Hepatic stellate cell (primary cell): ENCODE results near the gene SORCS2.

ENCODE experiments used
- DNase-seq: peaks from one replicate; pipeline ENCODE4 v3.0.0; 2011; ENCODE audit warnings: low spot score

SORCS2 gene

GRCh38 chr4:7620086-7620813 lies 427.9 kb downstream of the SORCS2 start:
- DNase-seq = no peak

DNA sequence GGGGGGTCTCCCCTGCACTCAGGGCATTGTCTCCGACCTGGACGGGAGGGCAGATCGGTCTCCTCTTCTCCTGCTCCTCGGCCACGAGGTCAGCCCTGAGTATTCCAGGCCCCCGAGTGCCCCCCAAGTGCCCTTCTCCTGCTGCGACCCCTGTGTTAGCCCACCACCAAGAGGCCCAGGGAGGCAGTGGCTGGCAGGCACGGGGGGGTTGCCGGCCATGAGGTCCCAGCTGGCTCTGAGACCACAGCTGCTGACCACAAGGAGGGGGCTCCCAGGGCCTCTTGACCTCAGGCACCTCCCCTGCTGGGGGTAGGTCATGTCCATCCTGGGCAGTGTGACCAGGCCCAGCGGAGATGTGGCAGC lies 428.5 kb downstream of the SORCS2 start:
- no peak for DNase-seq

DNA sequence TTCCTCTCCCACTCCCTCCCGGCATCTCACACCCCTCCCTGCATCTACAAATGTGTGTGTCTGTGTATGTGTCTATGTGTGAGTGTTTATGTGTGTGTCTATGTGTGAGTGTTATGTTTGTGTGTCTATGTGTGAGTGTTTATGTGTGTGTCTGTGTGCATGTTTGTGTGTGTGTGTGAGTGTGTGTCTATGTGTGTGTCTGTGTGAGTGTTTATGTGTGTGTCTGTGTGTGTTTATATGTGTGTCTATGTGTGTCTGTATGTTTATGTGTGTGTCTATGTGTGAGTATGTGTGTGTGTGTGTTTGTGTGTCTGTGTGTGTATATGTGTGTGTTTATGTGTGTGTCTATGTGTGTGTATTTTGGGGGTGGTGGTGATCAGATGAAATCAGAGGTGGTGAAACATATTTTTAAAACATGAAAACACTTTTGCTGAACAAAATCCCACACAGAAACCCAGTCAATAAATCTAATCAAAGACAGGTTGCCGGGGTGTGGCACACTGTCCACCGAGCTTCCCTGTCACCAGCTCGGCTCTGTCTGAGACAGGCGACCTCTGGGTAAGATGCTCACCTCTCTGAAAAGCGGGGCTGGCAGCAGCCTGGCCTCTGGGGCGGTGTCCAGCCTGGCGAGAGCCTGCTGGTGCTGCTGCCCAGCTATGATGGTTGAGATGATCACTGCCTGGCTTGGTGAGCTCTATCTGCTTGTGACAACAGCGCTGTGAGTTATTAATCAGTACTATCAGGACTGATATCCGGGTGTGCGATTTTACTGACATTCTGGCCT lies 429.1 kb downstream of the SORCS2 start:
- DNase-seq = no peak

GRCh38 chr4:7622371-7622770 lies 430.0 kb downstream of the SORCS2 start:
- no peak for DNase-seq

DNA sequence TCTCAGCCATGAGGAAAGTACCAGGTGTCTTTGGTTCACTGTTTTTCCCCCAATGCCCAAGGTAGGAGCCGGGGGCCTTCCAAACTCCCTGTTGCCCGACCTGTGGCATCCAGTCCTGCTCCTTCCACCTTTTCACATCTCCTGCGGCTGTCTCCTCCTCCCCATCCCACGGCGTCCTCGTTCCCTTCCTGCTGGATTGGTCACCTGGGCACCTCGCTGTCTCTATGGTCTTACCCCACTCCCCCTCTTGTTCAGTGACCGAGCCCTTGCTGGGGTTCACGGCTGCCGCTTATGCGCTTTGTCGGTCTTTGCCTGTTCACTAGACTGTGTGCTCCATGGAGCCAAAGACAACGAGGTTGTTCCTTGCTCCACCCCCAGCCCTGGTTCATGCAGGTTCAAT lies 431.1 kb downstream of the SORCS2 start:
- DNase-seq = no peak

GRCh38 chr4:7624396-7624980 lies 432.1 kb downstream of the SORCS2 start:
- DNase-seq = no peak

- DNase-seq = no peak
Measured at GRCh38 chr4:7625071-7625470, 432.7 kb downstream of the SORCS2 start.

GRCh38 chr4:7626531-7626930 lies 434.2 kb downstream of the SORCS2 start:
- no peak for DNase-seq

DNA sequence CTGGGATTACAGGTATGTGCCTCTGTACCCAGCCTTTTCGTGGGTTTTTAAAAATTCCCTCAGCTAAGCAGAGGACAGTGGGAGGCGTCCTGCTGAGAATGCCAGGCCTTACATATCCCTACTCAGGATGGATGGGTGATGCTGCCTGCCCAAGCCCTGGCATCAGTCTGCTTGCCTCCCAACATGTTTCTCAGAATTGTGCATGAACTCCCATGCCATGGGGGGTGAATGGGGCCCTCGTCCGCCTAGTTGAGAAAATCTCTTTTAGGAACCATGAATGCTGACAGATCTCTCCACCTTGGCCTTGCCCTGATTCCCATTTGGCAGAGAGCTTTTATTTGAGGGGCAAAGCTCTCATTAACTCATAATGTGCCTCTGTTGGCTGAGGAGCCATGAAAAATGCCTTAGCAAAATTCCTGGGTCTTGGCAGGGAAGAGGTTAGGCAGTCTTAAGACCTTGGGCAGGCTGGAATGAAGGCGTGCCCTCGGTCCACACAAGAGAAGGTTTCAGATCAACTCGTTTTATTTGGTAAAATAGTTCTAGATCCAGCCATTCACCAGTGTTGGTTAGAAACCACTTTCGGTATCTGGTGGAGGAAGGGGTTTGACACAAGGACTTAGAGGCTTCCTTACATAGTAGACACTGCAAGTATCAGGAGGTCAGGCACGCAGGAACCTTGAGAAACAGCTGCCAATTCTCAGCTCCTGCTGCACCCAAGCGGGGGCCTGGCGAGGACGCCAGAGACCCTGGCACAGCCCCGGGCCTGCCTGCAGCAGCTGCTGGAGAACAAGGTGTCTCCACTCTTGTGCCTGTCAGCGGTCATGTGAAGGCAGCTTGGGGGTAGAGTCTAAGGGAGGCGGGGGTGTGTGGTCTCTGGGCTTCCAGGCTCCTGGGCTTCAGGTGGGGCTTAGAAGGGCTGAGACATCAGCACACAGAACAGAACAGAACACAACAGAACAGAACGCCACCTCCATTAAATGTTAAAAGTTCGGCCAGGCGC lies 435.2 kb downstream of the SORCS2 start:
- no peak for DNase-seq

GRCh38 chr4:7628432-7628831 lies 436.1 kb downstream of the SORCS2 start:
- DNase-seq = no peak

- no peak for DNase-seq
Measured at GRCh38 chr4:7629501-7630254, 437.3 kb downstream of the SORCS2 start.

DNA sequence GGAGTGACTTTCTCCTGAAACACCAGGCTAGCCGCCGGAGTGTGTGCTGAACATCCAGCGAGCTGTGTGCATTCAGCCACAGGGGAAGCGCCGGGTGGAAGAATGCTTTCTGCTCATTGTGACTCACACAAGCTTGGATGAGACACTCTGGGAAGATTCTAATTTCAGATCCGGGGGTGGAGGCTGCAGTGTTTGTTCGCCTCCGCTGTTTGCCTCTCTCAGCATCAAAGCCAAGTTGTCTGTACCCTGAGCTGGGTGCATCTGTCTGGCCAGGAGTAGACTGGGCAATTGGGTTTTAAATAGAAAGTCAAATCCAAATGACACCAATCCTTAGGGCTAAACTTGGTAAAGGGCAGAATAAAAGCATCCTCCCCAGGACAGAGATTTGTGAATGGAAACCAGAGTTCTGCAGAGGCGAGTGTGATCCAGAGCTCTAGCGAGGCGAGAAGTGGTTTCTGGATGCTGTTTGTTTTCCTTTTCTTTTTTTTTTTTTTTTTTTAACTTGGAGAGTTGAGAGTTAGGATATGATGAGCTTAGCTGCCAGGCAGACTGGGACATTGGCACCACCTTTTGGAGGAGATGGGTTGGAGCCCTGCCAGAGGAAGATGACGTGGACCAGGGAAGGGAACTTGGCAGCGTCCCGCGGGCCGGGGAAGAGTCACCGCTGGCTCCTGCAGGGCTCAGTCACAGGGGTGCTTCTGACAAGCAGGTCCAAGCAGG lies 438.4 kb downstream of the SORCS2 start:
- peak; percentile 90 for DNase-seq

GRCh38 chr4:7631288-7632014 lies 439.1 kb downstream of the SORCS2 start:
- no peak for DNase-seq

- no peak for DNase-seq
Measured at GRCh38 chr4:7632341-7632740, 440.0 kb downstream of the SORCS2 start.

DNA sequence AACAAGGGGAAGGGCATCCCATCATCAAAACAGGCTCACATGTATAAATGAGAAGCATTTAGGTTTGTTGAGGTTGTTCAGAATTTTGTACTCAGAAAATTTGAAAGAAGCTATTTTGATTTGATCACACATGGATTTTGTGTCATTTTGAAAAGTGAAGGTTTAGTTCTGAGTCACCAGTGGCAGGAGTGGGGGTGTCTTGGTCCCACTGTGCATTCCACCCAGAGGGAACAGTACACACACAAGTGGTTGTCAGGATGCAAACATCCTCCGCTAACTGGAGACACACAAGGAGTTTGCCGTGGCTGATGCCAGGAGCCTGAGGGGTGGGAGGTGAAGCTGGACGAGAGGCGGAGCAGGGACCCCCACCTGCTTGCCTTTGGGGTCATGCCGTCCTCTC lies 440.6 kb downstream of the SORCS2 start:
- DNase-seq = no peak

DNA sequence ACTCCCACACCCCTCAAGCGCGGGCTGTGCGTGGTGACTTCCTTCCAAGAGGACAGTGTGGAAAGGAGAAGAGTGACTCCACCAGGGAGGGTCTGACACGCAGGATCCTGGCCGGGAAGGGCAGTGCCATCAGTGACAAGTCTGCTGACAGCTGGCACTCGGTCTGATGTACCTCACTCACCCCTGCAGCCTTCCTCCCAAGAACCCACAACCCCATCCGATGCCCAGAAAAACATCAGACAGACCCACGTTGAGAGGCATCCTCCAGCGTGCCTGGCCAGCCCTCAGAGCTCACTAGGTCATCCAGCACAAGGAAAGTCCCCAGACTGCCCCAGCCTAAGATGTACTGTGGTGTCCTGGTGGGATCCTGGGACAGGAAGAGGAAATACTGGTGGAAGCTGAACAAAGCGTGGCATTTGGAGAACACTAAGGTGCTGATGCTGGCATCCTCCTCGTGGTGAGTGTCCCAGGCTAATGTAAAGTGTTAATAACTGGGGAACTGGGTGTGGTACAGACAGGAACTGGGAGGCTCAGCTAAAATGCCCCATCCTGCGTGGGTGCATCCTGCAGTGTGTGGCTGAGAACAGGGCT lies 442.4 kb downstream of the SORCS2 start:
- DNase-seq = no peak

- no peak for DNase-seq
Measured at GRCh38 chr4:7635445-7636239, 443.3 kb downstream of the SORCS2 start.

GRCh38 chr4:7636240-7636508 lies 443.8 kb downstream of the SORCS2 start:
- DNase-seq = no peak

DNA sequence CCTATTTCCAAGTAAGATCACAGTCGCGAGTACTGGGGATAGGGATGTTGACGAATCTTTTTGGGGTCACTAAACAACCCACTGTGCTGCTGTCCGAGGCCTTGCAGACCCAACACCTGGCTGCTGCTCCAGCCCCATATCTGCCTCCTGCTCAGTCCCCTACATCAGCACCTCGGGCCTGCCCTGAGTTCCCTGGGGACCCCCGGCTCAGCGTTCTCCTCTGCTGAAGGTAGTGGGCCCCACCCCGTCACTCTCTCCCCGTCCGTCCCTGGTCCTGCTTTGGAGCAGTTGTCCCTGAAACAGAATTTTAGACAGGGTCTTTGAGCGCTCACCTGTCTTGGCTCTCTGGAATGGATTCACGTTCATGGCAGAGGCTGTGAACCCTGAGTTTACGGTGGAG lies 444.8 kb downstream of the SORCS2 start:
- DNase-seq = no peak
